HepG2 (cell line): ENCODE data around the gene MT1HL1. TPM values are rescaled to one million over a fixed set of nuclear protein-coding genes. Genes with fewer than 3 reads are reported as not detected.

Experiments
- ATAC-seq: fragments of 200-7000 bp; cut with Tn5 transposase; 3 replicates; pipeline ENCODE4 v1.9.1; 2020; ENCODE audit warnings: mild to moderate bottlenecking, moderate library complexity
- BruUV-seq: library from RNA; stranded (reverse); fragments of 400-500 nt; replicated peaks from 2 replicates; lab custom pipeline; 2021; lab: Mats Ljungman, UMichigan
- CTCF ChIA-PET: fragments of 300-600 bp; formaldehyde crosslinking; extraction: SDS; loops from one replicate; lab custom pipeline; 2021; ENCODE audit warnings: low total read pairs, inconsistent platforms, low intra/inter-chr PET ratio; lab: Yijun Ruan, JAX
- POLR2A ChIA-PET: fragments of 350-600 bp; sonication (Branson Sonifier 250); formaldehyde crosslinking; loops from one replicate; lab custom pipeline; 2020; ENCODE audit warnings: antibody characterized with exemption, inconsistent platforms; lab: Yijun Ruan, JAX
- DNase-seq: peaks from one replicate; pipeline ENCODE4 v3.0.0-alpha.2; 2015; ENCODE audit warnings: low spot score
- FAIRE-seq: peaks from 3 replicates; lab custom pipeline; 2011; peaks lifted over from hg19 to GRCh38; lab: Jason Lieb, UNC
- H2AFZ ChIP-seq: one replicate; pipeline ENCODE4 v1.6.1; 2011; ENCODE audit warnings: low read length, inconsistent platforms
- H3K27ac ChIP-seq: fragments of 300-600 bp; 3 replicates; pipeline ENCODE4 v1.8.0; 2011; ENCODE audit warnings: mixed run types, mild to moderate bottlenecking, mixed read lengths, low read length, inconsistent platforms; ENCODE audit not compliant: insufficient read depth; ENCODE audit errors: extremely low read length
- H3K27me3 ChIP-seq, 2 experiments: fragments of 200-600 bp in 1 of 2; 2 replicates in 1 of 2; 3 replicates in 1 of 2; pipeline versions ENCODE4 v1.6.0 to v1.8.0; 2011; ENCODE audit warnings: low read length in 2 of 2, mild to moderate bottlenecking in 2 of 2, moderate library complexity in 2 of 2, inconsistent platforms in 1 of 2; ENCODE audit not compliant: insufficient read depth in 2 of 2, control insufficient read depth in 1 of 2
- H3K36me3 ChIP-seq, 2 experiments: fragments of 200-600 bp in 1 of 2; replicated peaks in 1 of 2; 2 replicates in 1 of 2; 3 replicates in 1 of 2; pipeline versions ENCODE4 v1.5.1 to v1.8.0; 2011; ENCODE audit warnings: low read length in 2 of 2, inconsistent platforms in 1 of 2; ENCODE audit not compliant: insufficient read depth in 2 of 2, control insufficient read depth in 1 of 2
- H3K4me1 ChIP-seq: 2 replicates; pipeline ENCODE4 v1.5.1; 2012; ENCODE audit warnings: low read length, inconsistent platforms; ENCODE audit not compliant: insufficient read depth
- H3K4me2 ChIP-seq: 2 replicates; pipeline ENCODE4 v1.6.0; 2011; ENCODE audit warnings: low read depth, low read length, inconsistent platforms
- H3K4me3 ChIP-seq, 3 experiments: fragments of 200-600 bp in 1 of 3; sonication (generic), shearing (Covaris generic) in 1 of 3; replicated peaks in 1 of 3; 2 replicates each; pipeline ENCODE4 v1.5.1; 2011 to 2016; ENCODE audit warnings: low read length in 3 of 3, inconsistent platforms in 2 of 3, low read depth in 2 of 3, mild to moderate bottlenecking in 2 of 3, control low read depth in 1 of 3, mixed read lengths in 1 of 3; ENCODE audit not compliant: insufficient read depth in 1 of 3
- H3K79me2 ChIP-seq: one replicate; pipeline ENCODE4 v1.6.1; 2011; ENCODE audit warnings: low read length, inconsistent platforms; ENCODE audit not compliant: insufficient read depth
- H3K9ac ChIP-seq: 2 replicates; pipeline ENCODE4 v1.6.0; 2011; ENCODE audit warnings: mild to moderate bottlenecking, low read depth, low read length, inconsistent platforms; ENCODE audit not compliant: insufficient read depth
- H3K9me3 ChIP-seq: 2 replicates; pipeline ENCODE4 v1.5.1; 2012; ENCODE audit warnings: mild to moderate bottlenecking, low read length
- H4K20me1 ChIP-seq: 2 replicates; pipeline ENCODE4 v1.6.0; 2011; ENCODE audit warnings: inconsistent platforms, mild to moderate bottlenecking, low read length, moderate library complexity; ENCODE audit not compliant: insufficient read depth
- ASH2L ChIP-seq: fragments of 300-600, 200-600 bp; sonication (generic); IDR thresholded peaks from 2 replicates; pipeline ENCODE4 v1.7.0; 2017; ENCODE audit warnings: low read depth, mild to moderate bottlenecking, moderate library complexity, mixed read lengths, low read length; ENCODE audit not compliant: insufficient read length
- CTCF ChIP-seq: sonication (generic); formaldehyde crosslinking; IDR thresholded peaks from 2 replicates; pipeline ENCODE4 v1.5.0; 2020; ENCODE audit warnings: mild to moderate bottlenecking, missing genetic modification reagents, moderate library complexity
- ELK4 ChIP-seq: sonication (generic); formaldehyde crosslinking; IDR thresholded peaks from 2 replicates; pipeline ENCODE4 v1.9.0; 2021; ENCODE audit warnings: missing genetic modification reagents, borderline replicate concordance
- HDAC1 ChIP-seq: sonication (generic); formaldehyde crosslinking; IDR thresholded peaks from 2 replicates; pipeline ENCODE4 v1.5.1; 2020; ENCODE audit warnings: mild to moderate bottlenecking, missing genetic modification reagents
- HNRNPUL1 ChIP-seq: fragments of 200-400 bp; formaldehyde crosslinking; IDR thresholded peaks from 2 replicates; pipeline ENCODE4 v1.6.1; 2017; ENCODE audit warnings: low read depth, mild to moderate bottlenecking, low read length, moderate library complexity
- NFAT5 ChIP-seq: sonication (generic); formaldehyde crosslinking; IDR thresholded peaks from 2 replicates; pipeline ENCODE4 v1.4.0; 2020; ENCODE audit warnings: missing genetic modification reagents
- TAF15 ChIP-seq: fragments of 200-400 bp; formaldehyde crosslinking; IDR thresholded peaks from one replicate; pipeline ENCODE4 v1.6.1; 2018; ENCODE audit warnings: mild to moderate bottlenecking, low read depth, low read length; ENCODE audit not compliant: poor library complexity, severe bottlenecking
- TFAP4 ChIP-seq: sonication (generic); IDR thresholded peaks from 2 replicates; pipeline ENCODE4 v1.6.1; 2016; ENCODE audit warnings: low read depth, borderline replicate concordance
- ZFP36L2 ChIP-seq: sonication (generic); formaldehyde crosslinking; IDR thresholded peaks from 2 replicates; pipeline ENCODE4 v1.4.0; 2020; ENCODE audit warnings: missing genetic modification reagents
- ZFP62 ChIP-seq: sonication (generic); formaldehyde crosslinking; IDR thresholded peaks from 2 replicates; pipeline ENCODE4 v1.4.0; 2020; ENCODE audit warnings: missing genetic modification reagents
- ZNF205 ChIP-seq: IDR thresholded peaks from 2 replicates; pipeline ENCODE4 v1.6.1; 2018; ENCODE audit warnings: missing biosample characterization, missing genetic modification reagents
- ZNF354B ChIP-seq: sonication (generic); formaldehyde crosslinking; IDR thresholded peaks from 2 replicates; pipeline ENCODE4 v1.8.0; 2022; ENCODE audit warnings: mild to moderate bottlenecking, missing genetic modification reagents
- ZNF782 ChIP-seq: sonication (generic); formaldehyde crosslinking; IDR thresholded peaks from 2 replicates; pipeline ENCODE4 v1.4.0; 2020; ENCODE audit warnings: missing genetic modification reagents, mild to moderate bottlenecking, borderline replicate concordance
- ZNF816 ChIP-seq: sonication (generic); formaldehyde crosslinking; IDR thresholded peaks from 2 replicates; pipeline ENCODE4 v1.8.0; 2022; ENCODE audit warnings: missing genetic modification reagents, mild to moderate bottlenecking, borderline replicate concordance
- ZNF850 ChIP-seq: sonication (generic); formaldehyde crosslinking; conservative IDR thresholded peaks from 2 replicates; pipeline ENCODE4 v1.9.0; 2021; ENCODE audit warnings: mild to moderate bottlenecking, missing genetic modification reagents
- ZSCAN9 ChIP-seq: IDR thresholded peaks from 2 replicates; pipeline ENCODE4 v1.6.1; 2016; ENCODE audit warnings: borderline replicate concordance
- WGBS: methylation state at CpG from one replicate; pipeline ENCODE4 v1.1.6; 2017; ENCODE audit warnings: low lambda C conversion rate; 5-methylcytosine and 5-hydroxymethylcytosine counted together
- in situ Hi-C: cut with HindIII; loops from 2 replicates; pipeline ENCODE4 v1.10.0; 2017; ENCODE audit warnings: low pct_unique_long_range_greater_than_20kb; ENCODE audit not compliant: extremely low pct_ligation_motif_present
- intact Hi-C: fragments of 100-400 bp; cut with micrococcal nuclease; formaldehyde crosslinking; loops from one replicate; pipeline ENCODE4 v1.10.0; 2022; ENCODE audit not compliant: unreplicated experiment
- polyA plus RNA-seq, 8 experiments: library from polyadenylated mRNA; depleted of rRNA in 3 of 8; stranded (reverse) in 7 of 8; unstranded in 1 of 8; fragments of >200 nt; fragmentation: Illumina TruSeq in 4 of 8; extraction: Trizol in 4 of 8; gene quantifications; 2 replicates each; pipeline versions ENCODE4 v1.2.1 to v1.2.3, GENCODE V29; 2011 to 2016; ENCODE audit warnings: low read depth in 4 of 8, missing spikeins in 1 of 8, mixed read lengths in 1 of 8; ENCODE audit not compliant: insufficient read depth in 1 of 8
- total RNA-seq, 5 experiments: library from RNA; depleted of rRNA; stranded (reverse); fragments of >200 nt; fragmentation: Illumina TruSeq; extraction: Trizol; gene quantifications; 2 replicates each; pipeline ENCODE4 v1.2.3, GENCODE V29; 2016; ENCODE audit warnings: low read depth in 1 of 5

The MT1HL1 gene
- total and polyA plus RNA-seq, 2 of the 13 experiments (the other 11 are each of a cell fraction or from before 2014, with no cell fraction given) = not detected

GRCh38 chr1:237035759-237036158, 31.5 kb upstream of the MT1HL1 start:
- CTCF ChIA-PET = no interaction called here
- intact Hi-C loops (no loop called here), in situ Hi-C loops (no loop called here)
- Histone ChIP-seq H2AFZ (no peak overlapping the region), H3K36me3 (no peaks in the 10 kb centered on the region), H3K27ac (no peak overlapping the region), H3K9me3 (no peaks in the 10 kb centered on the region), H4K20me1 (no peaks in the 10 kb centered on the region), H3K4me2 (no peak overlapping the region), H3K27me3 (peaks cover 0 to 9% of the 10 kb centered on the region in 2 experiments; a peak in 1 of 5 replicates), H3K79me2 (no peaks in the 10 kb centered on the region), H3K9ac (no peak overlapping the region), H3K4me3 (no peak overlapping the region), H3K4me1 (no peaks in the 10 kb centered on the region)
- FAIRE-seq (no peak), DNase-seq (no peak), ATAC-seq (no peak)
- 13% methylated on average over 1 of the region's 1 CpG for WGBS
- TF ChIP-seq ZFP62 (CRISPR knock-in tag) (no peak), ZNF205 (CRISPR knock-in tag) (no peak), NFAT5 (no peak), HDAC1 (CRISPR knock-in tag) (no peak), ZSCAN9 (no peak), TFAP4 (no peak), TAF15 (no peak), ZNF782 (CRISPR knock-in tag) (no peak), CTCF (CRISPR knock-in tag) (no peak), ZNF354B (CRISPR knock-in tag) (no peak), ASH2L (no peak), ZFP36L2 (CRISPR knock-in tag) (no peak), HNRNPUL1 (no peak), ELK4 (CRISPR knock-in tag) (no peak), ZNF816 (CRISPR knock-in tag) (no peak), ZNF850 (CRISPR knock-in tag) (no peak)
- POLR2A ChIA-PET = no interaction called here
- no TSS peak for BruUV-seq
